H1 (cell line): Measurements from ENCODE around the gene HLA-DPB1. TPM values are rescaled to one million over a fixed set of nuclear protein-coding genes. Genes with fewer than 3 reads are reported as not detected.

Experiments used
- CTCF ChIA-PET: fragments of 300-600 bp; sonication (Branson Sonifier 250); formaldehyde crosslinking; loops from one replicate; lab custom pipeline; 2021; ENCODE audit not compliant: partially characterized antibody; lab: Charles Lee
- POLR2A ChIA-PET: fragments of 300-600 bp; sonication (Branson Sonifier 250); formaldehyde crosslinking; loops from one replicate; lab custom pipeline; 2021; ENCODE audit warnings: inconsistent platforms; ENCODE audit not compliant: partially characterized antibody; lab: Charles Lee
- DNase-seq, 2 experiments: peaks; one replicate each; pipeline versions ENCODE4 v3.0.0 to v3.0.0-alpha.2; 2010 to 2022; ENCODE audit warnings: low spot score in 2 of 2, low read depth in 1 of 2, mixed read lengths in 1 of 2
- FAIRE-seq: peaks from 2 replicates; lab custom pipeline; 2011; peaks lifted over from hg19 to GRCh38; lab: Jason Lieb, UNC
- H2AFZ ChIP-seq: 2 replicates; pipeline ENCODE4 v1.8.1; 2012; ENCODE audit warnings: low read length, inconsistent platforms
- H2AK5ac ChIP-seq: 2 replicates; pipeline ENCODE4 v1.6.1; 2013; ENCODE audit warnings: low read depth, low read length
- H2BK120ac ChIP-seq: replicated peaks from 2 replicates; pipeline ENCODE3; 2013; ENCODE audit warnings: low read depth, low read length, inconsistent platforms
- H2BK12ac ChIP-seq: 2 replicates; pipeline ENCODE4 v1.6.1; 2013; ENCODE audit warnings: low read depth, low read length
- H2BK15ac ChIP-seq: 2 replicates; pipeline ENCODE4 v1.6.1; 2013; ENCODE audit warnings: low read length
- H2BK20ac ChIP-seq: 2 replicates; pipeline ENCODE4 v1.6.1; 2013; ENCODE audit warnings: low read length
- H2BK5ac ChIP-seq: 2 replicates; pipeline ENCODE4 v1.6.1; 2013; ENCODE audit warnings: low read depth, low read length
- H3K14ac ChIP-seq: 2 replicates; pipeline ENCODE4 v1.6.1; 2013; ENCODE audit warnings: inconsistent platforms; ENCODE audit not compliant: insufficient read length
- H3K18ac ChIP-seq: 2 replicates; pipeline ENCODE4 v1.6.1; 2013; ENCODE audit warnings: low read length; ENCODE audit errors: extremely low read depth
- H3K23ac ChIP-seq: 2 replicates; pipeline ENCODE4 v1.6.1; 2013; ENCODE audit warnings: inconsistent platforms; ENCODE audit not compliant: insufficient read length
- H3K23me2 ChIP-seq: 2 replicates; pipeline ENCODE4 v1.6.1; 2013; ENCODE audit warnings: low read depth, low read length
- H3K27ac ChIP-seq: 2 replicates; pipeline ENCODE4 v1.6.1; 2011; ENCODE audit warnings: low read depth, low read length, inconsistent platforms
- H3K27me3 ChIP-seq, 4 experiments: replicated peaks in 1 of 4; 1 replicate in 1 of 4; 2 replicates in 3 of 4; pipeline versions ENCODE4 v1.6.1 to v1.8.1; 2011 to 2013; ENCODE audit warnings: low read length in 3 of 4, mild to moderate bottlenecking in 3 of 4, inconsistent platforms in 2 of 4, mixed read lengths in 2 of 4, moderate library complexity in 1 of 4; ENCODE audit not compliant: control insufficient read depth in 3 of 4, insufficient read depth in 3 of 4; ENCODE audit errors: extremely low read depth in 1 of 4
- H3K36me3 ChIP-seq, 4 experiments: 2 replicates each; pipeline versions ENCODE4 v1.6.1 to v1.8.1; 2011 to 2013; ENCODE audit warnings: mild to moderate bottlenecking in 4 of 4, low read length in 3 of 4, moderate library complexity in 2 of 4, control low read depth in 1 of 4, inconsistent platforms in 1 of 4; ENCODE audit not compliant: insufficient read depth in 4 of 4, control insufficient read depth in 2 of 4
- H3K4ac ChIP-seq: replicated peaks from 2 replicates; pipeline ENCODE3; 2013; ENCODE audit warnings: low read length, low read depth, mixed read lengths, inconsistent platforms; ENCODE audit not compliant: insufficient read length
- H3K4me1 ChIP-seq, 4 experiments: replicated peaks in 1 of 4; 1 replicate in 1 of 4; 2 replicates in 3 of 4; pipeline versions ENCODE4 v1.6.1 to v1.8.1; 2011 to 2013; ENCODE audit warnings: low read length in 3 of 4, inconsistent platforms in 2 of 4, mixed read lengths in 1 of 4; ENCODE audit not compliant: insufficient read depth in 4 of 4, control insufficient read depth in 3 of 4
- H3K4me2 ChIP-seq, 2 experiments: 2 replicates each; pipeline versions ENCODE4 v1.6.1 to v1.8.1; 2011 to 2013; ENCODE audit warnings: low read depth in 2 of 2, low read length in 2 of 2, control low read depth in 1 of 2, inconsistent platforms in 1 of 2, mild to moderate bottlenecking in 1 of 2; ENCODE audit not compliant: insufficient read depth in 1 of 2
- H3K4me3 ChIP-seq, 4 experiments: fragments of 200-600, 300-600 bp in 1 of 4; sonication (generic), shearing (Covaris generic), sonication (Bioruptor Twin) in 1 of 4; 2 replicates each; pipeline versions ENCODE4 v1.5.1 to v1.8.1; 2011 to 2016; ENCODE audit warnings: low read length in 4 of 4, low read depth in 3 of 4, control low read depth in 2 of 4, inconsistent platforms in 2 of 4, mild to moderate bottlenecking in 2 of 4, mixed read lengths in 1 of 4, moderate library complexity in 1 of 4; ENCODE audit not compliant: insufficient read depth in 2 of 4; ENCODE audit errors: extremely low read depth in 1 of 4
- H3K56ac ChIP-seq: replicated peaks from 2 replicates; pipeline ENCODE3; 2013; ENCODE audit warnings: low read depth, mild to moderate bottlenecking, mixed read lengths, low read length, inconsistent platforms; ENCODE audit not compliant: insufficient read length
- H3K79me1 ChIP-seq: 2 replicates; pipeline ENCODE4 v1.6.1; 2013; ENCODE audit warnings: low read depth, low read length, control low read depth
- H3K79me2 ChIP-seq, 2 experiments: 2 replicates each; pipeline versions ENCODE4 v1.6.1 to v1.8.1; 2012 to 2013; ENCODE audit warnings: low read length in 2 of 2, mild to moderate bottlenecking in 2 of 2, inconsistent platforms in 1 of 2; ENCODE audit not compliant: insufficient read depth in 2 of 2, control insufficient read depth in 1 of 2
- H3K9ac ChIP-seq, 4 experiments: replicated peaks in 1 of 4; 1 replicate in 1 of 4; 2 replicates in 3 of 4; pipeline versions ENCODE4 v1.6.1 to v1.8.1; 2011 to 2013; ENCODE audit warnings: low read depth in 3 of 4, low read length in 3 of 4, control low read depth in 2 of 4, mild to moderate bottlenecking in 2 of 4, moderate library complexity in 2 of 4, inconsistent platforms in 1 of 4; ENCODE audit errors: extremely low read depth in 1 of 4
- H3K9me3 ChIP-seq, 2 experiments: 2 replicates each; pipeline versions ENCODE4 v1.6.1 to v1.8.1; 2012 to 2013; ENCODE audit warnings: mild to moderate bottlenecking in 2 of 2, moderate library complexity in 2 of 2, control low read depth in 1 of 2, inconsistent platforms in 1 of 2, low read depth in 1 of 2, low read length in 1 of 2, mixed read lengths in 1 of 2; ENCODE audit not compliant: insufficient read depth in 2 of 2
- H4K20me1 ChIP-seq, 2 experiments: replicated peaks in 1 of 2; 2 replicates each; pipeline versions ENCODE3 to v1.8.1; 2011 to 2013; ENCODE audit warnings: inconsistent platforms in 2 of 2, low read length in 2 of 2, mild to moderate bottlenecking in 1 of 2; ENCODE audit not compliant: insufficient read depth in 2 of 2, control insufficient read depth in 1 of 2
- H4K5ac ChIP-seq: 2 replicates; pipeline ENCODE4 v1.6.1; 2013; ENCODE audit warnings: low read length, low read depth, mixed read lengths, inconsistent platforms; ENCODE audit not compliant: insufficient read length
- H4K8ac ChIP-seq: 2 replicates; pipeline ENCODE4 v1.8.0; 2013; ENCODE audit warnings: mild to moderate bottlenecking, moderate library complexity, low read length, inconsistent platforms; ENCODE audit not compliant: insufficient read depth; ENCODE audit errors: extremely low read depth
- H4K91ac ChIP-seq: replicated peaks from 2 replicates; pipeline ENCODE3; 2013; ENCODE audit warnings: low read length, mixed read lengths, inconsistent platforms; ENCODE audit not compliant: insufficient read length
- BRCA1 ChIP-seq: IDR thresholded peaks from 2 replicates; pipeline ENCODE4 v1.6.1; 2012; ENCODE audit warnings: low read depth, low read length, improper control_type of control experiment
- CHD1 ChIP-seq: IDR thresholded peaks from 2 replicates; pipeline ENCODE4 v1.6.1; 2012; ENCODE audit warnings: low read depth, low read length, improper control_type of control experiment
- CREB1 ChIP-seq: IDR thresholded peaks from 2 replicates; pipeline ENCODE4 v1.6.1; 2012; ENCODE audit warnings: inconsistent platforms
- EZH2 ChIP-seq: fragments of 200-600 bp; sonication (generic); IDR thresholded peaks from 2 replicates; pipeline ENCODE4 v1.7.1; 2012; ENCODE audit warnings: low read depth, mild to moderate bottlenecking, moderate library complexity, low read length, inconsistent platforms; ENCODE audit not compliant: severe bottlenecking
- HDAC6 ChIP-seq: IDR thresholded peaks from one replicate; pipeline ENCODE4 v1.7.1; 2012; ENCODE audit warnings: low read depth, mild to moderate bottlenecking, inconsistent platforms, low read length, moderate library complexity
- JUN ChIP-seq: IDR thresholded peaks from 2 replicates; pipeline ENCODE4 v1.6.1; 2011; ENCODE audit warnings: low read depth, mild to moderate bottlenecking, improper control_type of control experiment, low read length
- JUND ChIP-seq: IDR thresholded peaks from 2 replicates; pipeline ENCODE4 v1.6.1; 2011; ENCODE audit warnings: mild to moderate bottlenecking, improper control_type of control experiment, low read length
- KDM1A ChIP-seq: fragments of 200-600, 300-600 bp; sonication (generic); IDR thresholded peaks from 2 replicates; pipeline ENCODE4 v1.7.1; 2016; ENCODE audit warnings: mild to moderate bottlenecking, low read length, borderline replicate concordance
- KDM4A ChIP-seq: IDR thresholded peaks from one replicate; pipeline ENCODE4 v1.7.1; 2012; ENCODE audit warnings: low read depth, mild to moderate bottlenecking, moderate library complexity, low read length, inconsistent platforms; ENCODE audit not compliant: severe bottlenecking
- RFX5 ChIP-seq: IDR thresholded peaks from 2 replicates; pipeline ENCODE4 v1.6.1; 2011; ENCODE audit warnings: low read depth, low read length, improper control_type of control experiment, borderline replicate concordance
- SAP30 ChIP-seq: fragments of 300-600 bp; sonication (generic); IDR thresholded peaks from 2 replicates; pipeline ENCODE4 v1.7.1; 2012; ENCODE audit warnings: low read length, moderate library complexity, mild to moderate bottlenecking, inconsistent platforms; ENCODE audit not compliant: insufficient read depth, insufficient replicate concordance
- SP1 ChIP-seq: IDR thresholded peaks from 2 replicates; pipeline ENCODE4 v1.6.1; 2011; ENCODE audit warnings: low read depth, low read length
- SP2 ChIP-seq: IDR thresholded peaks from 2 replicates; pipeline ENCODE4 v1.6.1; 2012; ENCODE audit warnings: mild to moderate bottlenecking, low read length, inconsistent platforms
- TAF1 ChIP-seq: IDR thresholded peaks from 2 replicates; pipeline ENCODE4 v1.6.1; 2011; ENCODE audit warnings: mild to moderate bottlenecking, low read depth, low read length
- TBP ChIP-seq: IDR thresholded peaks from 2 replicates; pipeline ENCODE4 v1.6.1; 2011; ENCODE audit warnings: low read depth, low read length, improper control_type of control experiment
- ZNF274 ChIP-seq: IDR thresholded peaks from 2 replicates; pipeline ENCODE4 v1.7.0; 2012; ENCODE audit warnings: low read length, borderline replicate concordance; ENCODE audit errors: extremely low read depth
- WGBS, 2 experiments: shearing (Covaris generic) in 1 of 2; methylation state at CpG; one replicate each; pipeline versions ENCODE4 v1.1.6 to v1.1.7; 2013 to 2015; ENCODE audit warnings: low lambda C conversion rate in 2 of 2, mixed read lengths in 2 of 2, inconsistent platforms in 1 of 2, low coverage in 1 of 2, missing lambda C conversion rate in 1 of 2; ENCODE audit not compliant: insufficient replicate concordance in 2 of 2, insufficient coverage in 1 of 2, insufficient read length in 1 of 2; ENCODE audit errors: extremely low coverage in 1 of 2, missing lambda C conversion rate in 1 of 2; 5-methylcytosine and 5-hydroxymethylcytosine counted together
- polyA plus RNA-seq, 7 experiments: library from polyadenylated mRNA; depleted of rRNA in 3 of 7; stranded (reverse) in 5 of 7; unstranded in 2 of 7; fragments of >200 nt in 5 of 7; fragments of 200-250 nt in 2 of 7; gene quantifications; 1 replicate in 5 of 7; 2 replicates in 1 of 7; 4 replicates in 1 of 7; pipeline versions ENCODE4 v1.2.1 to v1.2.3, GENCODE V29; 2011 to 2013; ENCODE audit warnings: missing spikeins in 2 of 7, mixed read lengths in 2 of 7
- total RNA-seq: library from RNA; stranded (reverse); fragmentation: NEBNext Ultra II Directional; extraction: Animal tissue kit (Norgen Biotek cat#: 25700); gene quantifications from 2 replicates; pipeline ENCODE4 v1.2.1, GENCODE V29; 2021

The HLA-DPB1 gene
- total and polyA plus RNA-seq, 2 of the 8 experiments (the other 6 are each of a cell fraction or from before 2014, with no cell fraction given), result 32.3 to 58.8 TPM

DNA sequence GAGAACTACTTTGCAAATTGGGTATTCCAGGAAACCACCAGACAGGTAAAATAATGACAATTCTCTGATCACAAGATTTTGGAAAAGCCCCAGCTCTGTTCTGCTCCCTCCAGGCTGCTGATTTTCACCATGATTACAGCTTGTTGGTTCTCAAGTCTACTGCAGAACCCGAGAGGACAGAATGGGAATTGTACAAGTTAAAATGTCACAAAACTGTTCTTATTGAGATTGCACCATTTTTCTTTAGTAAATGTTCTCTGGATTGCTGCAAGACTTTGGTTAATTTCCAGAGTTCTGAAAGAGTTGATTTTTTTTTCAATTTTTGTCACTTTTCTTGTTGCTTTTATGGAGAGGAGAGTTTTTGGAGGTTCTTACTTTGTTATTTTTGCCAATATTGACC, 39.3 kb upstream of the HLA-DPB1 start:
- DNase-seq, result no peak
- Histone ChIP-seq H4K8ac (no peak overlapping the region), H2BK12ac (no peak overlapping the region), H3K9me3 (no peaks in the 10 kb centered on the region), H3K79me1 (no peaks in the 10 kb centered on the region), H3K18ac (no peak overlapping the region), H2BK20ac (no peak overlapping the region), H4K20me1 (no peaks in the 10 kb centered on the region), H3K56ac (no peak overlapping the region), H2BK5ac (no peak overlapping the region), H3K14ac (no peak overlapping the region), H3K4ac (no peak overlapping the region), H3K4me1 (no peaks in the 10 kb centered on the region), H3K23ac (no peak overlapping the region), H2BK15ac (no peak overlapping the region), H3K27me3 (no peaks in the 10 kb centered on the region)
- POLR2A ChIA-PET, result interaction anchor here (1.2 to 1.6 kb wide), 2 partner anchors 13 to 65 kb away, joined by 3 to 5 read pairs; no protein-coding TSS in a partner anchor
- 88% methylated on average over 1 of the region's 1 CpG; no CpG with 5 or more reads in 1 of the 2 experiments for WGBS, 2 experiments
- TF ChIP-seq EZH2 (no peak), KDM1A (no peak), RFX5 (no peak), KDM4A (no peak), TBP (no peak), JUND (no peak), ZNF274 (no peak), SP1 (no peak), HDAC6 (no peak), BRCA1 (no peak), SP2 (no peak), SAP30 (no peak), TAF1 (no peak), CHD1 (no peak), JUN (no peak), CREB1 (no peak)
- TF ChIP-seq, all 59 proteins: peak for 0
- Histone ChIP-seq H2AK5ac (no peak overlapping the region), H3K23me2 (no peaks in the 10 kb centered on the region), H2AFZ (no peak overlapping the region), H3K4me3 (no peak overlapping the region), H3K79me2 (no peaks in the 10 kb centered on the region), H3K9ac (no peak overlapping the region), H3K27ac (no peak overlapping the region), H3K4me2 (no peak overlapping the region), H3K36me3 (no peaks in the 10 kb centered on the region), H2BK120ac (no peak overlapping the region), H4K5ac (no peak overlapping the region), H4K91ac (no peak overlapping the region)
- no peak for FAIRE-seq
- CTCF ChIA-PET, result interaction anchor here (0.7 to 2.7 kb wide), 9 partner anchors 12 to 161 kb away, joined by 3 to 22 read pairs (median 4); no protein-coding TSS in a partner anchor
